GM23338 (cell line): ENCODE data around the gene SFXN1.

Experiments used
- CREB1 ChIP-seq: fragments of 250-450 bp; sonication (Bioruptor Pico); IDR thresholded peaks from 2 replicates; pipeline ENCODE4 v1.5.0; 2020; ENCODE audit warnings: low read depth, mild to moderate bottlenecking, moderate library complexity
- EZH2 ChIP-seq: fragments of 200-600 bp; sonication (generic); IDR thresholded peaks from one replicate; pipeline ENCODE4 v1.8.0; 2017; ENCODE audit warnings: antibody characterized with exemption, mild to moderate bottlenecking, low read depth; ENCODE audit not compliant: unreplicated experiment
- EZH2phosphoT487 ChIP-seq: fragments of 200-600 bp; sonication (generic); IDR thresholded peaks from one replicate; pipeline ENCODE4 v1.8.1; 2018; ENCODE audit warnings: antibody characterized with exemption; ENCODE audit not compliant: unreplicated experiment
- JUNB ChIP-seq: IDR thresholded peaks from one replicate; pipeline ENCODE4 v1.6.1; 2016; ENCODE audit warnings: antibody characterized with exemption; ENCODE audit not compliant: unreplicated experiment
- POLR2AphosphoS5 ChIP-seq: IDR thresholded peaks from 2 replicates; pipeline ENCODE4 v1.6.1; 2016; ENCODE audit warnings: antibody characterized with exemption, low read depth
- REST ChIP-seq: IDR thresholded peaks from one replicate; pipeline ENCODE4 v1.6.1; 2018; ENCODE audit warnings: antibody characterized with exemption; ENCODE audit not compliant: unreplicated experiment
- ZNF114 ChIP-seq: fragments of 250-450 bp; sonication (Bioruptor Pico); IDR thresholded peaks from 2 replicates; pipeline ENCODE4 v1.5.0; 2020; ENCODE audit warnings: mild to moderate bottlenecking, moderate library complexity
- ZNF331 ChIP-seq: fragments of 250-450 bp; sonication (Bioruptor Pico); IDR thresholded peaks from 2 replicates; pipeline ENCODE4 v1.5.0; 2020; ENCODE audit warnings: low read depth, mild to moderate bottlenecking, moderate library complexity
- TF ChIP-seq, protein P1 (sequence below), 2 experiments: fragments of 200-600 bp in 1 of 2; sonication (generic) in 1 of 2; conservative IDR thresholded peaks; 2 replicates each; pipeline versions ENCODE4 v1.5.1 to v1.6.1; 2016 to 2017; ENCODE audit warnings: antibody characterized with exemption in 2 of 2, low read depth in 2 of 2, mild to moderate bottlenecking in 2 of 2, moderate library complexity in 1 of 2

DNA sequence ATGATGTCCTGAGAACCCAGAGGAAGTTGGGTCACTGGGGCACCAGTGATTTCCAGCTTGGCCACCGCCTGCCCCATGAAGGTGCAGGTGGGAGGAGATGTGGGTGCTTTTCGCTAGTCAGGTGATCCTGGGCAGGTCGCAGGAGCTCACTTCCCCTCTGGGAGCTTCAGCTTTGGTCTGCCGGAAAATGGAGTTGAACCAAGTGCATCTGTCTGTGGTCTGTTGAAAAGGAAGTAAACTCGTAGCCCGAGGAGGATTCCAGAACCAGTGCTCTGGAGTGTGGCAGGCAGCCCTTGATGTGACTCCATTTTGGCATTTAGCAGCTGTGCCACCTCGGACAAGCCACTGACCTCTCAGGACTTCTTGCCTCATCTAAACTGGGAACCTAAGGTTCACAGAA, 97.7 kb downstream of the SFXN1 start:
- TF ChIP-seq, protein P1, sequence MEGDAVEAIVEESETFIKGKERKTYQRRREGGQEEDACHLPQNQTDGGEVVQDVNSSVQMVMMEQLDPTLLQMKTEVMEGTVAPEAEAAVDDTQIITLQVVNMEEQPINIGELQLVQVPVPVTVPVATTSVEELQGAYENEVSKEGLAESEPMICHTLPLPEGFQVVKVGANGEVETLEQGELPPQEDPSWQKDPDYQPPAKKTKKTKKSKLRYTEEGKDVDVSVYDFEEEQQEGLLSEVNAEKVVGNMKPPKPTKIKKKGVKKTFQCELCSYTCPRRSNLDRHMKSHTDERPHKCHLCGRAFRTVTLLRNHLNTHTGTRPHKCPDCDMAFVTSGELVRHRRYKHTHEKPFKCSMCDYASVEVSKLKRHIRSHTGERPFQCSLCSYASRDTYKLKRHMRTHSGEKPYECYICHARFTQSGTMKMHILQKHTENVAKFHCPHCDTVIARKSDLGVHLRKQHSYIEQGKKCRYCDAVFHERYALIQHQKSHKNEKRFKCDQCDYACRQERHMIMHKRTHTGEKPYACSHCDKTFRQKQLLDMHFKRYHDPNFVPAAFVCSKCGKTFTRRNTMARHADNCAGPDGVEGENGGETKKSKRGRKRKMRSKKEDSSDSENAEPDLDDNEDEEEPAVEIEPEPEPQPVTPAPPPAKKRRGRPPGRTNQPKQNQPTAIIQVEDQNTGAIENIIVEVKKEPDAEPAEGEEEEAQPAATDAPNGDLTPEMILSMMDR (conservative IDR thresholded peaks at IDR 0.05; ENCODE audit: low read depth in 2 of 2), result no peak
- TF ChIP-seq EZH2phosphoT487 (no peak), ZNF331 (CRISPR knock-in tag) (no peak), EZH2 (no peak), POLR2AphosphoS5 (no peak), CREB1 (CRISPR knock-in tag) (no peak), REST (no peak), ZNF114 (CRISPR knock-in tag) (no peak), JUNB (no peak)
